HG02884 (cell line): ENCODE results near the gene LGI2.

Experiments used
- ATAC-seq: cut with Tn5 transposase; IDR thresholded peaks from one replicate; pipeline ENCODE4 v1.9.1; 2021; ENCODE audit warnings: mild to moderate bottlenecking, moderate library complexity; ENCODE audit not compliant: unreplicated experiment

Gene LGI2

GRCh38 chr4:24999392-25000089 is 31.2 kb downstream of the LGI2 start:
- ATAC-seq: no peak

- no peak for ATAC-seq
Observed at GRCh38 chr4:24995346-24995919, 35.3 kb downstream of the LGI2 start.

GRCh38 chr4:24993551-24994080 is 37.1 kb downstream of the LGI2 start:
- no peak for ATAC-seq

GRCh38 chr4:24992968-24993367 is 37.8 kb downstream of the LGI2 start:
- no peak for ATAC-seq

- ATAC-seq: no peak
Observed at GRCh38 chr4:24991015-24991414, 39.7 kb downstream of the LGI2 start.

- ATAC-seq: no peak
Observed at GRCh38 chr4:24989327-24989726, 41.4 kb downstream of the LGI2 start.

GRCh38 chr4:24988776-24989175 is 42.0 kb downstream of the LGI2 start:
- no peak for ATAC-seq

- ATAC-seq: no peak
Observed at GRCh38 chr4:24984602-24985532, 45.9 kb downstream of the LGI2 start.

GRCh38 chr4:24980740-24981139 is 50.0 kb downstream of the LGI2 start:
- no peak for ATAC-seq

- ATAC-seq: peak; percentile 51
Observed at GRCh38 chr4:24980064-24980690, 50.6 kb downstream of the LGI2 start.

- no peak for ATAC-seq
Observed at GRCh38 chr4:24979554-24979953, 51.2 kb downstream of the LGI2 start.

GRCh38 chr4:24978291-24979075 is 52.3 kb downstream of the LGI2 start:
- ATAC-seq: no peak

GRCh38 chr4:24975510-24975909 is 55.2 kb downstream of the LGI2 start:
- ATAC-seq: no peak

GRCh38 chr4:24973747-24974601 is 56.8 kb downstream of the LGI2 start:
- ATAC-seq: no peak

GRCh38 chr4:24973404-24973746 is 57.4 kb downstream of the LGI2 start:
- ATAC-seq: no peak

GRCh38 chr4:24971192-24971591 is 59.6 kb downstream of the LGI2 start:
- ATAC-seq: no peak

- ATAC-seq: no peak
Observed at GRCh38 chr4:24970635-24971034, 60.1 kb downstream of the LGI2 start.

- no peak for ATAC-seq
Observed at GRCh38 chr4:24970191-24970590, 60.6 kb downstream of the LGI2 start.

GRCh38 chr4:24969486-24969885 is 61.3 kb downstream of the LGI2 start:
- ATAC-seq: no peak
